ENCODE data around the gene YY1AP1. TPM values are rescaled to one million over a fixed set of nuclear protein-coding genes. Genes with fewer than 3 reads are reported as not detected.

YY1AP1 gene
- total RNA-seq, 1 experiment from 2014 or later = 59.3 TPM

- H3K4me3 ChIP-seq (ENCODE audit: low read depth, low read length, poor library complexity, severe bottlenecking) = no peak overlapping the region
- no peak overlapping the region for H3K27ac ChIP-seq (ENCODE audit: low read depth, low read length, poor library complexity, severe bottlenecking)
- ChIA-PET CTCF (no interaction called here), POLR2A (ENCODE audit: low non-redundant PET) (no interaction called here)
- H3K9me3 ChIP-seq (ENCODE audit: low read depth, low read length, poor library complexity, severe bottlenecking) = peaks cover 14% of the 10 kb centered on the region
- no peak for DNase-seq (ENCODE audit: low spot score)
- no TSS peak for BruUV-seq (replicated peaks)
- no peaks in the 10 kb centered on the region for H3K4me1 ChIP-seq (ENCODE audit: insufficient read depth, low read length, poor library complexity, severe bottlenecking)
- peaks cover 28% of the 10 kb centered on the region for H3K36me3 ChIP-seq (ENCODE audit: insufficient read depth, low read length, poor library complexity, severe bottlenecking)
- no peaks in the 10 kb centered on the region for H3K27me3 ChIP-seq (replicated peaks; ENCODE audit: insufficient read depth, low read depth, low read length, poor library complexity)
- TF ChIP-seq EZH2 (IDR thresholded peaks at IDR 0.05; ENCODE audit: borderline replicate concordance, low read depth, low read length, poor library complexity, severe bottlenecking) (no peak), CTCF (conservative IDR thresholded peaks at IDR 0.05; ENCODE audit: low read depth, low read length) (no peak)
- intact Hi-C loops (cut with micrococcal nuclease; ENCODE audit: unreplicated experiment) = no loop called here
Measured at GRCh38 chr1:155695608-155696007, 7.0 kb upstream of the YY1AP1 start.

- POLR2A ChIA-PET (ENCODE audit: low non-redundant PET) = no interaction called here
- CTCF ChIA-PET = no interaction called here
- TF ChIP-seq CTCF (conservative IDR thresholded peaks at IDR 0.05; ENCODE audit: low read depth, low read length) (no peak), EZH2 (IDR thresholded peaks at IDR 0.05; ENCODE audit: borderline replicate concordance, low read depth, low read length, poor library complexity, severe bottlenecking) (no peak)
- peaks cover 32% of the 10 kb centered on the region for H3K36me3 ChIP-seq (ENCODE audit: insufficient read depth, low read length, poor library complexity, severe bottlenecking)
- H3K27me3 ChIP-seq (replicated peaks; ENCODE audit: insufficient read depth, low read depth, low read length, poor library complexity) = no peaks in the 10 kb centered on the region
- peaks cover 4% of the 10 kb centered on the region for H3K4me1 ChIP-seq (ENCODE audit: insufficient read depth, low read length, poor library complexity, severe bottlenecking)
- peaks cover 14% of the 10 kb centered on the region for H3K9me3 ChIP-seq (ENCODE audit: low read depth, low read length, poor library complexity, severe bottlenecking)
- no TSS peak for BruUV-seq (replicated peaks)
- intact Hi-C loops (cut with micrococcal nuclease; ENCODE audit: unreplicated experiment) = no loop called here
- no peak overlapping the region for H3K27ac ChIP-seq (ENCODE audit: low read depth, low read length, poor library complexity, severe bottlenecking)
- H3K4me3 ChIP-seq (ENCODE audit: low read depth, low read length, poor library complexity, severe bottlenecking) = no peak overlapping the region
- no peak for DNase-seq (ENCODE audit: low spot score)
Measured at GRCh38 chr1:155695072-155695471, 6.5 kb upstream of the YY1AP1 start.

- ChIA-PET POLR2A (ENCODE audit: low non-redundant PET) (no interaction called here), CTCF (no interaction called here)
- no peaks in the 10 kb centered on the region for H3K27me3 ChIP-seq (replicated peaks; ENCODE audit: insufficient read depth, low read depth, low read length, poor library complexity)
- DNase-seq (ENCODE audit: low spot score) = no peak
- peaks cover 5% of the 10 kb centered on the region for H3K4me1 ChIP-seq (ENCODE audit: insufficient read depth, low read length, poor library complexity, severe bottlenecking)
- intact Hi-C loops (cut with micrococcal nuclease; ENCODE audit: unreplicated experiment) = no loop called here
- H3K9me3 ChIP-seq (ENCODE audit: low read depth, low read length, poor library complexity, severe bottlenecking) = peaks cover 14% of the 10 kb centered on the region
- TF ChIP-seq CTCF (conservative IDR thresholded peaks at IDR 0.05; ENCODE audit: low read depth, low read length) = no peak
- TF ChIP-seq EZH2 (IDR thresholded peaks at IDR 0.05; ENCODE audit: borderline replicate concordance, low read depth, low read length, poor library complexity, severe bottlenecking) = no peak
- H3K36me3 ChIP-seq (ENCODE audit: insufficient read depth, low read length, poor library complexity, severe bottlenecking) = peaks cover 32% of the 10 kb centered on the region
- no peak overlapping the region for H3K4me3 ChIP-seq (ENCODE audit: low read depth, low read length, poor library complexity, severe bottlenecking)
- no peak overlapping the region for H3K27ac ChIP-seq (ENCODE audit: low read depth, low read length, poor library complexity, severe bottlenecking)
- BruUV-seq (replicated peaks) = no TSS peak
Measured at GRCh38 chr1:155694167-155694566, 5.6 kb upstream of the YY1AP1 start.

All from A673 (cell line).